Measurements from ENCODE around the gene GALNT5.

DNA sequence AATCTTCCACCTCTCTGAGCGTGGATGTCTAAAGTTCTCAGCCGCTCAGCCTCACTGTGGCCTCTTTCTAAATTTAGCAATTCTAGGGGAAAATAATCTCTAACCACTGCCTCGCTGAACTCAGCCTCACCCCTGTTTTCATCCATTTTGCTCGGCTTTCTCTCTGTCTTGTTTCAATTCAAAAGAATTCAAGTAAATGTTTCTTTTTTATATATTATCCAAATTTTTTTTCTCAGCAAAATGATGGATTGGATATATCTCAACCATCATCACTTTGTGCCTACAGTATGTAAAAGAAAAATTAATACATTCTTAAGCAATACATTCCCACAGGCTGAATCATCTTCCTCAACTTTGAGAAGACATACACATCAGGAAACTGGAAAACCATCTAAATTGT lies 24.0 kb upstream of the GALNT5 start:
- TF ChIP-seq, protein P1, sequence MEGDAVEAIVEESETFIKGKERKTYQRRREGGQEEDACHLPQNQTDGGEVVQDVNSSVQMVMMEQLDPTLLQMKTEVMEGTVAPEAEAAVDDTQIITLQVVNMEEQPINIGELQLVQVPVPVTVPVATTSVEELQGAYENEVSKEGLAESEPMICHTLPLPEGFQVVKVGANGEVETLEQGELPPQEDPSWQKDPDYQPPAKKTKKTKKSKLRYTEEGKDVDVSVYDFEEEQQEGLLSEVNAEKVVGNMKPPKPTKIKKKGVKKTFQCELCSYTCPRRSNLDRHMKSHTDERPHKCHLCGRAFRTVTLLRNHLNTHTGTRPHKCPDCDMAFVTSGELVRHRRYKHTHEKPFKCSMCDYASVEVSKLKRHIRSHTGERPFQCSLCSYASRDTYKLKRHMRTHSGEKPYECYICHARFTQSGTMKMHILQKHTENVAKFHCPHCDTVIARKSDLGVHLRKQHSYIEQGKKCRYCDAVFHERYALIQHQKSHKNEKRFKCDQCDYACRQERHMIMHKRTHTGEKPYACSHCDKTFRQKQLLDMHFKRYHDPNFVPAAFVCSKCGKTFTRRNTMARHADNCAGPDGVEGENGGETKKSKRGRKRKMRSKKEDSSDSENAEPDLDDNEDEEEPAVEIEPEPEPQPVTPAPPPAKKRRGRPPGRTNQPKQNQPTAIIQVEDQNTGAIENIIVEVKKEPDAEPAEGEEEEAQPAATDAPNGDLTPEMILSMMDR (conservative IDR thresholded peaks at IDR 0.05; ENCODE audit: low read depth, low read length), result no peak
- TF ChIP-seq EZH2 (IDR thresholded peaks at IDR 0.05; ENCODE audit: borderline replicate concordance, low read depth, low read length, poor library complexity, severe bottlenecking), result no peak

All from A673 (cell line).